Ishikawa (cell line): ENCODE data around the gene FBXO47.

Experiments used
- CEBPB ChIP-seq: IDR thresholded peaks from 2 replicates; pipeline ENCODE4 v1.6.1; 2012
- CREB1 ChIP-seq: IDR thresholded peaks from 2 replicates; pipeline ENCODE4 v1.6.1; 2012; ENCODE audit warnings: low read depth
- EGR1 ChIP-seq: IDR thresholded peaks from 2 replicates; pipeline ENCODE4 v1.6.1; 2012
- EP300 ChIP-seq: IDR thresholded peaks from 2 replicates; pipeline ENCODE4 v1.6.1; 2012; ENCODE audit warnings: borderline replicate concordance
- FOXM1 ChIP-seq: IDR thresholded peaks from 2 replicates; pipeline ENCODE4 v1.6.1; 2012; ENCODE audit warnings: low read depth, borderline replicate concordance
- MAX ChIP-seq: IDR thresholded peaks from 2 replicates; pipeline ENCODE4 v1.6.1; 2012
- NFIC ChIP-seq: IDR thresholded peaks from 2 replicates; pipeline ENCODE4 v1.6.1; 2012
- RAD21 ChIP-seq: IDR thresholded peaks from 2 replicates; pipeline ENCODE4 v1.6.1; 2012; ENCODE audit warnings: low read depth
- REST ChIP-seq: IDR thresholded peaks from 2 replicates; pipeline ENCODE4 v1.6.1; 2012; ENCODE audit warnings: low read depth, mild to moderate bottlenecking
- TAF1 ChIP-seq: IDR thresholded peaks from 2 replicates; pipeline ENCODE4 v1.6.1; 2012; ENCODE audit warnings: low read depth, mild to moderate bottlenecking
- TCF12 ChIP-seq: IDR thresholded peaks from 2 replicates; pipeline ENCODE4 v1.6.1; 2012; ENCODE audit warnings: low read depth
- TEAD4 ChIP-seq: IDR thresholded peaks from 2 replicates; pipeline ENCODE4 v1.6.1; 2012
- USF1 ChIP-seq: IDR thresholded peaks from 2 replicates; pipeline ENCODE4 v1.6.1; 2012
- YY1 ChIP-seq: IDR thresholded peaks from 2 replicates; pipeline ENCODE4 v1.6.1; 2012; ENCODE audit warnings: low read depth
- ZBTB7A ChIP-seq: IDR thresholded peaks from 2 replicates; pipeline ENCODE4 v1.6.1; 2012; ENCODE audit warnings: low read depth

The FBXO47 gene

GRCh38 chr17:38984666-38985065, 17.5 kb upstream of the FBXO47 start:
- TF ChIP-seq FOXM1 (no peak), EGR1 (no peak), RAD21 (no peak)

- TF ChIP-seq FOXM1, result 0 out of 2 replicates have a peak, but pooled peaks have one; percentile 16
- peak; percentile 91 for TF ChIP-seq RAD21
- no peak for TF ChIP-seq YY1
- no peak for TF ChIP-seq REST
Observed at GRCh38 chr17:38982858-38983746, 15.9 kb upstream of the FBXO47 start.

- TF ChIP-seq YY1 (no peak), ZBTB7A (no peak), CEBPB (no peak), MAX (no peak), EP300 (no peak), TEAD4 (no peak), TCF12 (no peak)
Observed at GRCh38 chr17:38981636-38982035, 14.4 kb upstream of the FBXO47 start.

GRCh38 chr17:38980490-38981217, 13.5 kb upstream of the FBXO47 start:
- TF ChIP-seq TCF12 (no peak), NFIC (peak; percentile 47), MAX (no peak)

GRCh38 chr17:38978180-38978579, 11.0 kb upstream of the FBXO47 start:
- no peak for TF ChIP-seq FOXM1
- TF ChIP-seq YY1, result no peak
- no peak for TF ChIP-seq CREB1
- no peak for TF ChIP-seq TCF12
- TF ChIP-seq REST, result no peak
- no peak for TF ChIP-seq CEBPB
- TF ChIP-seq TAF1, result no peak
- TF ChIP-seq EP300, result no peak
- no peak for TF ChIP-seq USF1

GRCh38 chr17:38970804-38971203, 3.6 kb upstream of the FBXO47 start:
- TF ChIP-seq EP300, result no peak
- no peak for TF ChIP-seq EGR1
- TF ChIP-seq NFIC, result no peak
- no peak for TF ChIP-seq RAD21
- TF ChIP-seq TCF12, result no peak
- no peak for TF ChIP-seq CEBPB
- no peak for TF ChIP-seq CREB1
- no peak for TF ChIP-seq MAX
- TF ChIP-seq ZBTB7A, result no peak
- no peak for TF ChIP-seq TAF1
- TF ChIP-seq TEAD4, result no peak
- TF ChIP-seq USF1, result no peak
- no peak for TF ChIP-seq YY1
- no peak for TF ChIP-seq FOXM1
- TF ChIP-seq REST, result no peak
